GM21360 (cell line): Measurements from ENCODE around the gene KRT37.
"Not testable (repeated sequence)": the region's sequence is repeated elsewhere in the genome, so short reads cannot be mapped to it uniquely, and the experiment has no call there.

Source experiments
- ATAC-seq: cut with Tn5 transposase; IDR thresholded peaks from one replicate; pipeline ENCODE4 v1.9.1; 2021; ENCODE audit warnings: mild to moderate bottlenecking, moderate library complexity; ENCODE audit not compliant: unreplicated experiment

Gene KRT37

GRCh38 chr17:41407226-41407625, 17.2 kb downstream of the KRT37 start:
- no peak for ATAC-seq

- no peak for ATAC-seq
Observed at GRCh38 chr17:41406205-41406604, 18.2 kb downstream of the KRT37 start.

GRCh38 chr17:41404024-41404671, 20.2 kb downstream of the KRT37 start:
- no peak for ATAC-seq

- no peak for ATAC-seq
Observed at GRCh38 chr17:41403404-41404023, 20.9 kb downstream of the KRT37 start.

- ATAC-seq, result no peak
Observed at GRCh38 chr17:41402161-41402560, 22.2 kb downstream of the KRT37 start.

GRCh38 chr17:41396996-41397660, 27.3 kb downstream of the KRT37 start, which contains the start of gene KRT31:
Gene KRT31, minus strand, starts transcription at chr17:41397608. Its CDS starts 69 bp downstream, at chr17:41397539.
- no peak for ATAC-seq

GRCh38 chr17:41396340-41396739, 28.0 kb downstream of the KRT37 start:
- no peak for ATAC-seq

GRCh38 chr17:41395611-41396010, 28.8 kb downstream of the KRT37 start:
- no peak for ATAC-seq

- not testable (repeated sequence) for ATAC-seq
Observed at GRCh38 chr17:41395044-41395443, 29.3 kb downstream of the KRT37 start.

- ATAC-seq, result no peak
Observed at GRCh38 chr17:41394254-41394996, 30.0 kb downstream of the KRT37 start.

- no peak for ATAC-seq
Observed at GRCh38 chr17:41393826-41394225, 30.6 kb downstream of the KRT37 start.

GRCh38 chr17:41393294-41393693, 31.1 kb downstream of the KRT37 start:
- ATAC-seq, result no peak

- ATAC-seq, result no peak
Observed at GRCh38 chr17:41392278-41392677, 32.1 kb downstream of the KRT37 start.

GRCh38 chr17:41391535-41391934, 32.9 kb downstream of the KRT37 start:
- no peak for ATAC-seq

- ATAC-seq, result no peak
Observed at GRCh38 chr17:41390411-41390938, 33.9 kb downstream of the KRT37 start.

GRCh38 chr17:41387670-41388069, 36.7 kb downstream of the KRT37 start:
- no peak for ATAC-seq

- no peak for ATAC-seq
Observed at GRCh38 chr17:41386227-41386626, 38.2 kb downstream of the KRT37 start.

- no peak for ATAC-seq
Observed at GRCh38 chr17:41383690-41384089, 40.7 kb downstream of the KRT37 start.

GRCh38 chr17:41382394-41382793, 42.0 kb downstream of the KRT37 start:
- ATAC-seq, result no peak

- not testable (repeated sequence) for ATAC-seq
Observed at GRCh38 chr17:41381943-41382342, 42.4 kb downstream of the KRT37 start, which contains the start of gene KRT34. Gene KRT34, minus strand, starts transcription at chr17:41382306. Its CDS starts 60 bp downstream, at chr17:41382246.

GRCh38 chr17:41380091-41380490, 44.3 kb downstream of the KRT37 start:
- not testable (repeated sequence) for ATAC-seq
